ENCODE data around the gene DVL2.

DVL2 gene

DNA sequence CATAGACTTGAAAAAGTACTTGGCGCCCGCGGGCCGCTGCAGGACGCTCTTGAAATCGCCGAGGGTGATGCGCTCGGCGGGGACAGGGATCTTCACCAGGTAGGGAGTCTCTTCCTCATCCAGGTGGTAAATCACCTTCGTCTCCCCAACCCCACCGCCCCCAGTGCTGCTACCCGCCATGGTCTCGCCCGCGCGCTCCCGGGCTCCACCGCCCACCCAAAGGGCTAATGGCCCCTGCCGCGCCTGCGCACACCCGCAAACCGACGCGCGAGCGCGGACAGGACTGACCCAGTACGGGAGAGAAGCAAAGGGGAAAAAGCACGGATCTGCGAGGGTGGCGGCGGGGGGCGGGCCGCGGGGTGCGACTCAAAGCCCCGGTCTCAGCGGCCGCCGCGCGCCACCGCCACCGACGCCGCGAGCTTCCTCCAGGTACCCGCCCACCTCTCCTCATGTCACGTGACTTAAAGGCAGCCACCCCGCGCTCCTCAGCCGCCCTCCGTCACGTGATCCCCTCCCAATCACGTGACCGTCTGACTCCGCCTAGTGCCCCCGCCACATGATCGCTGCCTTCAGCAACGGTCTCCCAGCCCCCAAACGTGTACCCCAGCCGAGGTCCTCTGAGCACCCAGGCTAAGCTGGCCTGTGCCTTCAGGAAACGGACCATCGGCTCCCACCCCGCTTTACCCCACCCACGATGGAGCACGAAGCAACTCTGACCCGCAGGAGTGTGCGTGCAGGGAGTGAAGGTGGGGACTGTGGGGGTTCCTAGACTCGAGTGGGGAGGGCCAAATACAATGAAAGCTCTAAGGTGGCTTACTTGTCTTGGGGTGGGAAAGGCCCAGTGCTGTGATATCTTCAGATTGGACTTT, at the start of gene DVL2:
DVL2 (minus strand) TSS at position 435 of the 869 bp plus-strand sequence; CDS start at position 180, 255 bp downstream.
- peak; percentile 90 for DNase-seq

DNA sequence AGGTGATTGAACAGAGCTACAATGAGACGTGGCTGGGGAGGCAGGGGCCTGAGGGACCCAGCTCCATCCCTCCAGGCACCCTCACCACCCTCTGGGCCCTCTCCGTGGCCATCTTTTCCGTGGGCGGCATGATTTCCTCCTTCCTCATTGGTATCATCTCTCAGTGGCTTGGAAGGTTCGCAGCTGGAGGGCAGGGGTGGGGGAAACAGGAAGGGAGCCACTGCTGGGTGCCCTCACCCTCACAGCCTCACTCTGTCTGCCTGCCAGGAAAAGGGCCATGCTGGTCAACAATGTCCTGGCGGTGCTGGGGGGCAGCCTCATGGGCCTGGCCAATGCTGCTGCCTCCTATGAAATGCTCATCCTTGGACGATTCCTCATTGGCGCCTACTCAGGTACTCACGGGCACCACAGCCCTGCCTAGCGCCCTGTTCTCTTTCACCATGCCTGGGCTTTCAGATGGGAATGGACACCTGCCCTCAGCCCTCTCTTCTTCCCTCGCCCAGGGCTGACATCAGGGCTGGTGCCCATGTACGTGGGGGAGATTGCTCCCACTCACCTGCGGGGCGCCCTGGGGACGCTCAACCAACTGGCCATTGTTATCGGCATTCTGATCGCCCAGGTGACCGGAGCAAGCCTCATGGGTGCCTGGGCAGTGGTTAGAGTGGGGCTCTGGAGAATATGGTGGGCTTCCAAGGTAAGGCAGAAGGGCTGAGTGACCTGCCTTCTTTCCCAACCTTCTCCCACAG, 49.3 kb upstream of the DVL2 start:
- DNase-seq: no peak

DNA sequence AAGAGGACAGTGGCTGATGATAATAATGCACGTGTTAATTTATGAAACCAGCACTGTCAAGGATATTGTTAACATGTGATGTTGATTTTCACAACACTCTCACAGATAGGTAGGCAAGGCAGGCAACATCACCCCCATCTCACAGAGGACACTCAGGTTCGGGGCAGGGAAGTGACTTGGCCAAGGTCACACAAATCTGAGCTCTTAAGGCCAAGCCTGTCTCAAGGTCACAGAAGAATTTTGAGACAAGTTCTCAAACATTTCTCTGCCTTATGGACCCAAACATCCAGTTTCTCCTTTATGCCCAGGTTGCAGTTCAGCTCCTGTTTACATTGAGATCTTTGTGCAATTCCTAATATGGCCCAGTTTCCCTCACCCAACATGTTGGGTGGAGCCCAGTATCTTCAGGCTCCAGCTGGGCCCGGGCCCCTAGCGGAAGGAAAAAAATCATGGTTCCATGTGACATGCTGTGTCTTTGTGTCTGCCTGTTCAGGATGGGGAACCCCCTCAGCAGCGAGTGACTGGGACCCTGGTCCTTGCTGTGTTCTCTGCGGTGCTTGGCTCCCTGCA, 48.5 kb upstream of the DVL2 start:
- DNase-seq: no peak

DNA sequence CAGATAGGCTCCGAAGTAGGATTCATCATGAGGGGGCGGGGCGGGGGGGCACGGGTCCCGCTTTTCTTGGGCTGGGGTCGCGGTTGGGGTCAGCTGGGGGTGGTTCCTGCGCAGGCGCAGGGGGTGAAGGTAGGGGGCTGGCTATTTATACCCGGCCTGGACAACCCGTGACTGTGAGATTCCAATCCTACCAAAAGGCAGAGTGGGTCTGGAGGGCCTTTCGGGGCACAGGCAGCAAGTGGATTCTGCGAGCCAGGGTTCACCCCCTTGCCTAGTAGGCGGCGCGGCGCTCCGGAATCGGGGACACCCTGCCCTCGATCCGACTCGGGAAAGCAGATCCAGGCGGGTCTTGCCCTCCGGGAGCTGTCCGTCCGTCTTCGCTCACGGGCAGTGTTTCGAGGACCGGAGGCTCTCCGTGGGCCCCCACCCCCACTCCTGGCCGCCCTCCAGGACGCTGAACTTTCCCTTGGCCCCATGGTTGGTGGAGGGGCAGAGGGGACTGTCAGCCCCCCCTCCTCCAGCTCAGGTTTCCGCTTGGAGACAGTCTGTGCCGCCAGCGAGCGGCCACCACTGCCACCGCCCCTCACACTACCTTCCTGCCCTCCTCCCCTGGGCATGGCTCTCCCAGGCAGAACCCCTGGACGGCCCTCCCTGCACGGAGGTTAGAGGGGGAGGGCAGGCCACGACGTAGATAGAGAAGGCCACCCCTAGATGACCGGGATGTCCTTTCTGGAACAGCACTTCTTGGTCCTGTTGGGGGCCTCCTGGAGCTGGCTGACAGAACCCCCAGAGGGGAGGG, 47.8 kb upstream of the DVL2 start:
- DNase-seq: no peak

DNA sequence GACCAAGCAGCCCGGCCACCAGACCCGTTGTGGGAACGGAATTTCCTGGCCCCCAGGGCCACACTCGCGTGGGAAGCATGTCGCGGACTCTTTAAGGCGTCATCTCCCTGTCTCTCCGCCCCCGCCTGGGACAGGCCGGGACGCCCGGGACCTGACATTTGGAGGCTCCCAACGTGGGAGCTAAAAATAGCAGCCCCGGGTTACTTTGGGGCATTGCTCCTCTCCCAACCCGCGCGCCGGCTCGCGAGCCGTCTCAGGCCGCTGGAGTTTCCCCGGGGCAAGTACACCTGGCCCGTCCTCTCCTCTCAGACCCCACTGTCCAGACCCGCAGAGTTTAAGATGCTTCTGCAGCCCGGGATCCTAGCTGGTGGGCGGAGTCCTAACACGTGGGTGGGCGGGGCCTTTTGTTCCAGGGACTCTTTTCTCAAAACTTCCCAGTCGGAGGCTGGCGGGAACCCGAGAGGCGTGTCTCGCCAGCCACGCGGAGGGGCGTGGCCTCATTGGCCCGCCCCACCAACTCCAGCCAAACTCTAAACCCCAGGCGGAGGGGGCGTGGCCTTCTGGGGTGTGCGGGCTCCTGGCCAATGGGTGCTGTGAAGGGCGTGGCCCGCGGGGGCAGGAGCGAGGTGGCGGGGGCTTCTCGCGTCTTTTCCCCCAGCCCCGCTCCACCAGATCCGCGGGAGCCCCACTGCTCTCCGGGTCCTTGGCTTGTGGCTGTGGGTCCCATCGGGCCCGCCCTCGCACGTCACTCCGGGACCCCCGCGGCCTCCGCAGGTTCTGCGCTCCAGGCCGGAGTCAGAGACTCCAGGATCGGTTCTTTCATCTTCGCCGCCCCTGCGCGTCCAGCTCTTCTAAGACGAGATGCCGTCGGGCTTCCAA, 47.0 kb upstream of the DVL2 start, which contains the start of gene SLC2A4:
SLC2A4 (plus strand) TSS at position 645 of the 879 bp plus-strand sequence; CDS start at position 862, 217 bp downstream.
- DNase-seq: peak; percentile 93

DNA sequence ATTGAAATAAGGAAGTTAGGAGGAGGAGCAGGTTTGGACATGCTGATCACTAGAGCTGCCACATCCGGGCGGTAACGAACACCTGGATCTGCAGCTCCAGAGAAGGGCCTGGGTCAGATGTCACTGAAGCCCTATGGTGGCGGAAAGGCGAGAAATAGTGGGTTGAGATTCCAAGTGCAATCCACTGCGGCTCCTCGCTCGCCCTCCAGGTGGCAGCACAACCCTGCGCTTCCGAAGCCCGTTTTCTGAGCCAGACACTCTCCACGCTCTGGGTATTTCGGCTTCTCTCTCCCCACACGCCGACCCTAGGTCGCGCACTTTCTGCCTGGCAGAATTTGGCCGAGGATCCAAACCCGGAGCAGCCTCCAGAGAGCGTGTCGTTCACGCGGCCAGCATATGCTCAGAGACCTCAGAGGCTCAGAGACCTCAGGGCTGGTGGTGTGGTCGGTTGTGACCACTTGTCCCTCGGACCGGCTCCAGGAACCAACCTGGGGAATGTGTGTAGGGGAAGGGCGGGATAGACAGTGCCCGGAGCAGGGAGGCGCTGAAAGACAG, 46.3 kb upstream of the DVL2 start:
- DNase-seq: peak; percentile 70

DNA sequence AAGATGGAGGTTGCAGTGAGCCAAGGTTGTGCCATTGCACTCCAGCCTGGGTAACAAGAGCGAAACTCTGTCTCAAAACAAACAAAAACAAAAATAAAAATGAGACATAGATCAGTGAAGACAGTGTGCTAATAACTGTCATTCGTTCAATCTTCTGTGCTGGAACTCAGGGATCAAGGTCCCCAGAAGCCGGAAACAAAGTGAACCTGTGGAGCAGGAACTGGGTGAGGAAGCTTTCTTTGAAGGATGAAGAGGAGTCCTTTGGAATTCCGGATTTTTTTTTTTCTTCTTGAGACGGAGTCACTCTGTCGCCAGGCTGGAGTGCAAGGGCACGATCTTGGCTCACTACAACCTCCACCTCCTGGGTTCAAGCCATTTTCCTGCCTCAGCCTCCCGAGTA, 45.1 kb upstream of the DVL2 start:
- DNase-seq: no peak

DNA sequence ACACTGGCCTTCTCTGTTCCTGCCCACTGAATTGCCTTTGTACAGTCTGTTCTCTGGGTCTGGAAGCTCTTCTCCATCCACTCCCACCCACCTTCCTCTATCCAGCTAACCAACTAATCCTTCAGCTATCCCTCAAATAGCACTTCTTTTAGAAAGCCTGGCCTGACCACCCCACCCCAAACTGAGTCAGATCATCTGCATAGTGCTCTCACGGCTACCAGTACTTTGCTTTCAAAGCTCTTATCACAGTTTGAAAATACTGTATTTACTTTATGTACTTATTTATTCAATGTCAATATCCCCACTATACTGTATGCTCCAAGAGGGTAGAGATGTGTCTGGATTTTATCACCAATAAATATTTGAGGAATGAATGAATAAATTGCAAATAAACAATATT, 32.5 kb upstream of the DVL2 start:
- DNase-seq: no peak

DNA sequence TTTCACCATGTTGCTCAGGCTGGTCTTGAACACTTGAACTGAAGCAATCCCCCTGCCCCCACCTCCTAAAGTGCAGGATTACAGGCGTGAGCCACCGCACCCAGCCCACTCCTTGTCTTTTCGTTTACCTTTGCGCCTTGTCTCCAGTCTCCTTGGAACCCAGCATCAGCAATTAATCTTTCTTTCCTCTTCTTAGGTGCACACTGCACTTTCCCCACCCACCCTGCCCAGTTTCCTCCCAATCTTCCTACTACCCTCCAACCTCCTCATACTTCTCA, 29.4 kb upstream of the DVL2 start:
- no peak for DNase-seq

DNA sequence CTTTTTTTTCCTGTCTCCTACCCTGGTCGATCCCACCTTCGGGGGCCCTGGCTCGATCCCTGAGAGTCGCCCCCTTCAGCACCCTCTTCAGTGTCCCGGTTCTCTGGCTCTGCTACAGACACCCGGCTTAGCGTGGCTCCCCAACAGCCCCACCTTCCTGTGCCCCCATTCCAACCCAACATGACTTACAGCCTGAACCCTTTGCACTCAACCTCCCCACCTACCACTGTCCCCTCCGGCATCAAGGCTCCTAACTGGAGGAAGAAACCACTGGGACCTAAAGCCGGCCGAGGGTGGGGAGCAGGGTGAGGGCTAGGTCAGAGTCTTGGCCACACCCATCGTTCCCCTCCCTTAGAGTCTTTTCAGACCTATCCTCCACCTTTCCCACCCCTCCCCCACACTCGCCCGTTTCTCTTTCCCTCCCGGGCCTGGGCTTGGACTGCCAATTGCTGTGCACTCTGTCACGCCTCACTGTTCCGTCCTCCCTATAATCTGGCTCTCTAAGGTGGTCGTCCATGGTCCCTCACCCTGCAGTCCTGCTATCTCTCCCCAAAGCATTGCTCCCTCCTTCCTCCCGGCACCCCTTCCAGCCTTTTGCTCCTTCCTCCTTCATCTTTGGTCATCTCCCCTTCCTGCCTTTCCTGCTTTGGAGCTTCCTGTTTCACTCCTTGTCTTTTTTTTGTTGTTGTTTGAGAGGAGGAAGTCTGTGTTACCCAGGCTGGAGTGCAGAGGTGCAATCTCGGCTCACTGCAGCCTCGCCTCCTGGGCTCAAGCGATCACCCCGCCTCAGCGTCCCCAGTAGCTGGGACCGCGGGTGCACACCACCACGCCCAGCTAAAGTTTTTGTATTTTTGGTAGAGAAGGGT, 28.9 kb upstream of the DVL2 start:
- DNase-seq: no peak

DNA sequence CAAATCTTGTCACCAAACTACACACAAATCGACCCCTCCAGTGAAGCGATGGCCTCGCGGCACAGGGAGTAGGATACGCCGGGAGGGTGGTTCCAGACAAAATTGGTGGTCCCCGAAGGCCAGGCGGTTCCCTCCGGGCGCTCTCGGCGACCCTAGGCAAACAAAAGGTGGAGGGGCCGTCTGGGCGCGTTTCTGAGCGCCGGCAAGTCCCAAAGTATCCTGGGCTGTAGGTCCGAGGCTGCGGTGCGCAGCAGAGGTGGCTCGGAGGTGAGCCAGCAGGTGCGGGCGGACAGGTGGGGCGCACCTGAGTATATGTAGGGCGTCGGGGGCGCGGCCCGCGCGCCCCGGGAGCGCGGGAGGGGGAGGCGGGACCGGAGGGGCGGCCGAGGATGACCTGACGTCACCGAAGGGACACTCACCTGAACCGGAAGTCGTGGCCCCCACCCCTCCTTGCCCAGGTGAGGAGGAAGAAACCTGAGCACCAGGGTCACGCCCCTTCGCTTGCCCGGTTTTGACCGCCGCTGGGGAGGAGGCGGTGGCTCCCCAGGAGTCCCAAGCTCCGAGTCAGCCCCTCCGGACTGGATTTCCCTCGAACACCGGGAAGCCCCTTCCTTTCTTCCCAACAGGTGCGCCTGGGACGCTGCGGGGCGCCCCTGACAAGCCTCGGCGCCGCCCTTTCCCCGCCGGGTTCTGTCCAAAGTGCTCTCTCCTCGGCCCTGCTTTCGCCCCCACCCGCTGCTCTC, 28.0 kb upstream of the DVL2 start, which contains the start of gene CLDN7:
CLDN7 (minus strand) TSS at position 287 of the 743 bp plus-strand sequence. CDS start 435 bp downstream, outside the sequence.
- DNase-seq: no peak

DNA sequence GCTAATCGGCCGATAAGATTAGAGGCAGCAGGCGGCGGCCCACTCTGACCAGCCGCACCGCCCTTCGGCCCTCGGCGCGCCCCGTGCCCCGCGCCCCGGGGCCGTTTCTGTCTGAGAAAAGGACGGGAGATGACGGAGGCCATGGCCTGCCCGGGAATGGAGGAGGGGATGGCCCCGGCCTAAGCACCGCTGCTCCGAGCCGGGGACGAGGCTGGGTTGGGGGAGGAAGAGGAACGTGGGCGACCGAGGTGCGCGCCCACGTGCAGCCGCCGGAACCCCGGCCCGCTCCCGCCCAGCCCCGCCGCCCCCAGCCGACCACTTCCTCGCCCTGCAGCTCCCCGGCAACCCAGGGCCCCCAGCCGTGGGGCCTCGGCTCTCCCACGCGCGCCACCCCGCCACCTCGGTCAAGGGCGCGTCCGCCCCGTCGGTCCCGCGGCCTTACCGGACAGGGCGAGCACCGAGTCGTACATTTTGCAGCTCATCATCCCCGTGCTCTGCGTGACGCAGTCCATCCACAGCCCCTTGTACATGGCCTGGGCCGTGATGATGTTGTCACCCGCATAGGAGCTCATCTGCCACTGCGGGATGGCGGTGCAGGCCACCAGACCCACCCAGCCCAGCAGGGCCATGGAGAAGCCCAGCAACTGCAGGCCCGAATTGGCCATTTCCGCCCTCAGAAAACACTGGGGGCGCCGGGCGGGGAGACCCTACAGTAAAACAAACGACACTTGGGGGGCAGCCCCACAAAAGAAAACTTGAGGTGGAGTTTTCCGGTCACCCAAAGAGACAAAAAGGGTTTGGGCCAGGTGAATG, 27.3 kb upstream of the DVL2 start:
- DNase-seq: no peak

DNA sequence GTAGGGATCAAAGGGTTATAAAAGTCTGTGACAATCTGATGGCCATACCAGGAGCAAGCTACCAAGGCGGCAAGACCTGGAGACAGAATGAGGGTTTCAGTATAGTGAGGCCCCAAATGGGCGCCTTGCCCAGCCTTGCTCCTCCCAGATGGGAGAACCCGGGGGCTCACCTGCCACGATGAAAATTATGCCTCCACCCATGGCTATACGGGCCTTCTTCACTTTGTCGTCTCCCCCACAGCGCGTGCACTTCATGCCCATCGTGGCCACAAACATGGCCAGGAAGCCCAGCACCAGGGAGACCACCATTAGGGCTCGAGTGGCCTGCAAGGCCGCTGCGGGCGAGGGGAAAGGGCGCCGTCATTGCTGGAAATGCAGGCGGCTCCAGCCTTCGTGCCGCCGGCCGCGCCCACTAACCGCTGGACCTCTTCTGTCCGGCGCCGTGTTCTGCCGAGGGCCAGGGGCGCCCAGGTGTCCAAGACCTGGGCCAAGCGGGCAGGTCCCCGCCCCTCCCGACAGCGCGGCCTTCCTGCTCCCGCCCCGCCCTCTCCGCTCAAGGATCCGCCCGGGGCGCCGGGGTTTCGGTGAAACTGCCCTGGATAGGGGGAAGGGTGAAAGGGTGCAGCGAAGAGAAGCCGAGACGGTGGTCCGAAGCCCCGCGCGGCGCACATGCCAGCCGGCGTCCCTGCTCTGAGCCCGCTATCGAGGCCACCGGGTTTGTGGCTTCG, 26.5 kb upstream of the DVL2 start:
- DNase-seq: no peak

DNA sequence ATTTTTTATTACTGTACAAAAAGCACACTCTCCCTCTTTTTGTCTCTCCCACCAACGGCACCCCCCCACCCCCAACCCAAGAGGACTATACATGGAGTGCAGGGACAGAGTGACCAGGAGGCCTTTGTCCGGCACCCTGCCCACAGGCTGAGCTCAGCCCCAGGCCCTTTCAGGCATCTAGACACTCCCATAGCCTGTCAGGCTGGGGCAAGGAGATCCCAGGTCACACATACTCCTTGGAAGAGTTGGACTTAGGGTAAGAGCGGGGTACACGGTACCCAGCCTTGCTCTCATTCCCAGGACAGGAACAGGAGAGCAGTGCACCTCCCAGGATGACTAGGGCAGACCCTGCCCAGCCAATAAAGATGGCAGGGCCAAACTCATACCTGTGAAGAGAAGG, 25.8 kb upstream of the DVL2 start:
- no peak for DNase-seq

DNA sequence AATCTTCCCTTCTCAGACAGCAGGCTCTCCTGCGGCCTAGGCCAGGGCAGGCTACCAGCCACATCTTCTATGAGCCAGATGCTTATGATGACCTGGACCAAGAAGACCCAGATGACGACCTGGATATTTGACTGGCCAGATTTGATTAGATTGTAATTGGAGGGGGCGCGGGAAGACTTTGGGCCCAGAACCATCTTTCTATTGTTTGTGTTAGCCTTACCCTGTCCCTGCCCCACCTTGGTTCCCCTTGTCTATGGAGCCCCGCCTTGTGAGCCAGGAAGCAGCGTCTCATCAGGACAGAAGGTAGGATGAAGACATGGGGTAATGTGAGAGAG, 25.2 kb upstream of the DVL2 start:
- no peak for DNase-seq

DNA sequence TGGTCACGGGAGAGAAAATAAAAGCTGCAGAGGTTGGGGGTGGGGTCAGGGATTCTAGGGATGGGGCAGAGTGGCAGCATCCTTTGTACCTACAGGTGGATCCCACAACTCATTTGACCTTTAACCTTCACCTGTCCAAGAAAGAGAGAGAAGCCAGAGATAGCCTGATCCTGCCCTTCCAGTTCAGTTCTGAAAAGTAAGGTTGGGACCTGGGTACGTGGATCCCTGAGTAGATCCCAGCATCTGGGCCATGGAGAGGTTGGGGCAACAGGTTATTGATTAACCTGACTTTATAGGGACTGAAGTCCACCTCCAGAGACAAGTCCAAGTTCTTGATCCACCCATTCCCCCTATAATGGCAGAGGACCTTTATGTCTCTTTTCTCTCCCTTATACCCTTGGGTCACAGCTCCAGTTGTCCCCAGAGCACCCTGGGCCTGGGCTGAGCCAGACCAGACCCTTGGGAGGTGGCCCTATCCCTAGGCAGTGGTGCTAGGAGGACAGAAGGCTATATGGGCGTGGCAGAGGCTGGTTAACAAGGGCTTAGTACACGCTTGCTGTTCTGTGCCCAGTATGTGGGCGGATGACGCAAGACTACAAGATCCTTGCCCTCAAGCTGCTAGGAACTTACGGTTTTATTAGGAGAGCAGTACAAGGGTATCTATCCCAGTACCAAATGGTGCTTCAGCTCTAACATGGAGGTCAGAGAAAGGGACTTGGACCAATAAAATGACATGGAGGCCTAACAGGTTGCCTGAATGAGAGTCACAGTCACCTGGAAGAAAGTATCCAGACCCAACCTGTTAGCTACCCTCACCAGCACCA, 24.6 kb upstream of the DVL2 start:
- DNase-seq: no peak

DNA sequence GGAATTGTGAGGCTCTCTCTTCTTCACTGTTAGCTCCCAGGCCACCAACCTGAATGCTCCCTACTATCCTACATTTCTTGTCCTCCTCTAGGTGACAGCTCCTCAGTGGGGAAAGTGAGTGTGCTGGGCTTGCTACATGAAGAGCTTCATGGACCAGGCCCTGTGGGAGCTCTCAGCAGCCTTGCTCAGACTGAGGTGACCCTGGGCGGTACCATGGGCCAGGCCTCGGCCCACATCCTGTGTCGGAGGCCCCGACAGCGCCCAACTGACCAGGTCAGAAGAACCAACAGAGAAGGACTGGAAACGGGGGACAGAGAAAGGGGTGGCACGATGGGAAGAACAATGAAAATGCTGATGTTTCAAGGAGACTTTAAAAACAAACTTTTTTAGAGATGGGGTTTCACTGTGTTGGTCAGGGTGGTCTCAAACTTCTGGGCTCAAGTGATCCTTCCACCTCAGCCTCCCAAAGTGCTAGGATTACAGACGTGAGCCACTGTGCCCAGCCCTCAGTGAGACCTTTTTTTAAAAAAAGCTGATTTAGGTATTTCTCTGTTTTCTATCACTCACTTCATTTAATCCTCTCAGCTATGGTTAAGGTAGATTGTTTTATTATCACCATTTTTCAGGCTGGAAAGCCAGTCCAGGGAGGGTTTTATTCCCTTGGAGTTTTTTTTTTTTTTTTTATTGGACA, 22.6 kb upstream of the DVL2 start:
- DNase-seq: no peak

All from GDM1 (cell line).